Measurements from ENCODE around the gene ARHGAP20.

The ARHGAP20 gene

DNA sequence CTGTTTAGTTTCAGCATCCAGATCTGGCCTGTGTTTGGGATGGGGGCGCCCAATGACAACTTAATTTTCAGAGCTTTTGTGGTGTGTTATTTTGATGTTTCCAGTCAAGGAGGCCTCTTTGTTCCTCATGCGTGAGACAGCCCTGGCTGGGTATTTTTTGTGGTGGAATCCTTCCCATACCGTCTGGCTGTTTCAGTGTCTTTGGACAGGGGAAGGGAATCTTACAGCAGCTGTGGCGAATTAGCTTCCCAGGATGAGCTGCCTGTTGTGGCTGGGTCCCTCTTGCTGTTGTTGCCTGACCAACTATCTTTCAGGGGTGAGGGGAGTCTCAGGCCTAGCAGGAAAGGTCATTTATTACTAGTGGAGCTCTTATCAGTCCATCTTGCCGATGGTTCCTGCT is 138.8 kb downstream of the ARHGAP20 start:
- TF ChIP-seq, protein P1, sequence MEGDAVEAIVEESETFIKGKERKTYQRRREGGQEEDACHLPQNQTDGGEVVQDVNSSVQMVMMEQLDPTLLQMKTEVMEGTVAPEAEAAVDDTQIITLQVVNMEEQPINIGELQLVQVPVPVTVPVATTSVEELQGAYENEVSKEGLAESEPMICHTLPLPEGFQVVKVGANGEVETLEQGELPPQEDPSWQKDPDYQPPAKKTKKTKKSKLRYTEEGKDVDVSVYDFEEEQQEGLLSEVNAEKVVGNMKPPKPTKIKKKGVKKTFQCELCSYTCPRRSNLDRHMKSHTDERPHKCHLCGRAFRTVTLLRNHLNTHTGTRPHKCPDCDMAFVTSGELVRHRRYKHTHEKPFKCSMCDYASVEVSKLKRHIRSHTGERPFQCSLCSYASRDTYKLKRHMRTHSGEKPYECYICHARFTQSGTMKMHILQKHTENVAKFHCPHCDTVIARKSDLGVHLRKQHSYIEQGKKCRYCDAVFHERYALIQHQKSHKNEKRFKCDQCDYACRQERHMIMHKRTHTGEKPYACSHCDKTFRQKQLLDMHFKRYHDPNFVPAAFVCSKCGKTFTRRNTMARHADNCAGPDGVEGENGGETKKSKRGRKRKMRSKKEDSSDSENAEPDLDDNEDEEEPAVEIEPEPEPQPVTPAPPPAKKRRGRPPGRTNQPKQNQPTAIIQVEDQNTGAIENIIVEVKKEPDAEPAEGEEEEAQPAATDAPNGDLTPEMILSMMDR (IDR thresholded peaks at IDR 0.05) = no peak

DNA sequence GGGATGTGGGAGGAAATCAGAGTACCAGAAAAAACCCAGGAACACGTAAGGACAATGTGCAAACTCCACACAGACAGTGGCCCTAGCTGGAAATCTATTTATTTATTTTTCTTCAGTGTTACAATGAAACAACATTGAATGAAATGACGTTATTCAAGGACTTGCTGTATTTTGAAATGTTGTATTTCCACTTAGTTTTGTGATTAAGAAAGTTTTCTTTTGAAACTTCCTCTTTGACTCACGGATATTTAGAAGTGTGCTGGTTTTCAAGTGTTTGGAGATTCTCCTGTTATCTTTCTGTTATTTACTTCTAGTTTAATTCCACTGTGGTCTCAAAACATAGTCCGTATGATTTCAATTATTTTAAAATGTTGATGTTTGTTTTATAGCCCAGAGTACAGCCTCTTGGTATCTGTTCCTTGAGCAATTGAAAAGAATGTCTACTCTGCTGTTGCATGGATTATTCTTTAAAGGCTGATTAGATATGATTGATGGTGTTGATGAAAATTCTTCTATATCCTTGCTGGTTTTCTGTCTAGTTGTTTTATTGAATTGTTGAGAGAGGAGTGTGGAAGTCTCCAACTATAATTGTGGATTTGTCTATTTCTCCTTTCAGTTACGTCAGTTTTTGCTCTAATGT is 141.0 kb downstream of the ARHGAP20 start:
- TF ChIP-seq, protein P1 (IDR thresholded peaks at IDR 0.05) = no peak

DNA sequence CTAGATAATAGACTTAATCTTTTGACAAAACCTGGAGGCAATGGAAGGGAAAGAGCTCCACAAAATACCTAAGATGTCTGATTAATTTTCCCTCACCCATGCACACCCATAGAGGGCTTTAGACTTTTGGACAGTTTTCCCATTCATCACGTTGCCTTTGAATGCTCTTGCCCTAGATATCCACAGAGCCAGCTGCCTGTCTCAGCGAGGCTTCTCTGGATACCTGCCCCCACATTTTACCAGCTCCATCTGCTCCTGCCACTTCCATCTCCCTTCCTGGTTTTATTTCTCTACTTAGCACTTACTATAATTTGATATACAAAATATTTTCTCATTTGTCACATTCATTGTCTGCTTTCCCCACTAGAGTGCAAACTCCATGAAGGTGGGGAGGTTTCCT is 145.7 kb downstream of the ARHGAP20 start:
- TF ChIP-seq, protein P1 (IDR thresholded peaks at IDR 0.05) = no peak

DNA sequence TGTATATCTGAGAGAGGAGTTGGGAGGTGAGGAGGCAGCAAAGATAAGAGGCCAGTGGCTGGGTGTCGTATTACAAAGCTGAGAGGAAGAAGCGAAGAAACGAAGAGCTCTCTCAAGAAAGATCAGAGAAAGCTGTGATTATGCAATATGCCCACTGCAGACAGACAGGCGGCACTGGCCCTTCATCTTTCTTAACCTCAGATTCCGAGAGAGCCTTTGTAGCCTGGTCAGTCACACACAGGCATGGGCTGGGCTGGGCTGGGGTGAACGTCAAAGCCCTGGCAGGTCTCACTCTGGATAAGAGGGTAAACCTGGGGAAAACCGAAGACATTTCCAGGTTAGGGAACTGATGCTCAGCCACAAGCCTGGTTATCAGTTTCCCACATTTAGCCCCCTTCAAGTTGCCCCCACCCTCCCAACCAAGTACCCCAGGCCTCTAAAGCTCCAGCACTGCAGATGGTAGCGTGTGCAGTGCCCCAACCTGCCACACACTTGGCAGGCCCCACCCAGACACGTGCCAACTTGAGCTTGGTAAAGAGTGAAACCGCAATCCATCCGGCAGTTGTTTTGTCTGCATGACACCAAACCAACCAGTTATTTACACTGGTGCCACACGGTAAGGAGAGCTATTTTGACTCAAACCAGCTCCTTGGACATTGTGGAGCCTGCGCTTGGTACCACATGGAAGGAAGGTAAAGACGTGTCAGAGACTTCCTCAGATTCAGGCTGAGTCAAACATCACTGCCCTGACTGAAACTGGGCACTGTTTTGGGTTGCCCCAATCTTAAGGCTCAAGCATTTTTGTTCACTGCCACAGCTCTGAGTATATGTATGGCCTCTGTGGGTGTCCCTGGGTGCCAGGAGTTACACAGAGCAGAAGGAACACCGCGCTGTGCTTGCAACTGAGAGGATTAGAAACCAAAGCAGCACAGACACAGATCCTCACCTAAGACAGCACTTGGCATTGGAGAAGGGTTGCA is 146.6 kb downstream of the ARHGAP20 start:
- TF ChIP-seq, protein P1 (IDR thresholded peaks at IDR 0.05) = no peak

DNA sequence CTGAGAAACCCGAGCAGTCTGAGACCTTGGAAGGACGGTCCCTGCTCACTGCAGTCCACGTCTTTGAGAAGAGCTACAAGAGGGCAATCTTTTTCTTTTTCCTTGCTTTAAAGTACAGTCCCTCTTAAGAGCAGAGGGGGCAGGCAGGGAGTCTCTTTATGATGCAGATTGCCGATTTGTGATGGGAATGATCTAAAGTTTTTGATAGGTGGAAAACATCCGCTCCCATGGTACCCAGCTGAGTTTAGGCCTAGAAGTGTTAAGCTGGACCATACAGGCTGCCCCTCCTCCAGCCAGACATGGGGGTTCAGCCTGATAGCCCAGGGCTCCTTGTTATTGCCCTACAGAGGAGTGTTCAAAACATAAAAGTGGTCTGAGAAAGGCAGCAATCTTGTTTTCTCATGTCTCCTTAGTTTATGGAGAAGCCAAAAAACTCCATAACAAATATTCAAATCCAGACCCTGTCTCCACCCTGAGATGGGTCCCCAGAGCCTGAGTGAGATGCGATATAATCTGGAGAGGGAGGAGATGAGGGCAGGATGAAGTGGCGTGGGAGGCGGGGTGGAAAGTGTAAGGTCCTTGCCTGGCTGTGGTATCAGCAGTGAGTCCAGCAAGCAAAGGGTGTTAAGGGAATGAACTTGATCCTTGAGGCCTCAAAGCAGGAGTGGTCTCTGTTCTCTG is 147.4 kb downstream of the ARHGAP20 start:
- TF ChIP-seq, protein P1 (IDR thresholded peaks at IDR 0.05) = no peak

DNA sequence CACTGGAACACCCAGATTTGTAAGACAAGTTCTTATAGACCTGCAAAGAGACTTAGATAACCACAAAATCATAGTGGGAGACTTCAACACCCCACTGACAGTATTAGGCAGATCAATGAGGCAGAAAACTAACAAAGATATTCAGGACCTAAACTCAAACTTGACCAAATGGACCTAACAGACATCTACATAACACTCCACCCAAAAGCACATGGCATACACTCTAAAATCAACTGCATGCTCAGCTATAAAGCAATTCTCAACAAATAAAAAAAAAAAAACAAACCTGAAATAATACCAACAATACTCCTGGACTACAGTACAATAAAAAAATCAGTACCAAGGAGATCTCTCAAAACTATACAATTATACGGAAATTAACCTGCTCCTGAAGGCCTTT is 167.5 kb downstream of the ARHGAP20 start:
- TF ChIP-seq, protein P1 (IDR thresholded peaks at IDR 0.05) = no peak

DNA sequence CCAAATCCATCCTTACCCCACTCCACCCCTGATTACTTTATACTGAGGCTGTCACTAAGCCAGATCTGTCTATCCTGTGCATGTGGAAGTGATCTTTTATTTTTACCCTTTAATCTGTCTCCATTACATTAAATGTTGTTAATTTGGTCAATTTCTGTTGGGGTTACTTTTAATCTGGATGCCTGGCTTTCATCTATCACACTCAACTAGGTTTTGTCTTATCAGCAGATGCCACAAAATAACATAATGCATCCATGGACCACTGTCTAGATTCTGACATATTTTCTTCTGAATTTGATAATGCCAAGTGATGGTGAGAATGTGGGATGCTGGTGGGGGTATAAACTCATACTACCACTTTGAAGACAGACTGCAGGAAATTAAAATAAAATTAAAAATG is 174.1 kb downstream of the ARHGAP20 start:
- TF ChIP-seq, protein P1 (IDR thresholded peaks at IDR 0.05) = no peak
